Esophagus squamous epithelium (tissue), 5 donors: ENCODE results near the gene NRM. TPM values are rescaled to one million over a fixed set of nuclear protein-coding genes. Genes with fewer than 3 reads are reported as not detected.

Experiments used
- DNase-seq: peaks from one replicate; lab custom pipeline; 2025; lab: John Stamatoyannopoulos, UW
- H3K27ac ChIP-seq, 4 donors: fragments of 200-600 bp; sonication (generic); one replicate each; pipeline ENCODE4 v1.5.1; 2016 to 2019; ENCODE audit warnings: mild to moderate bottlenecking in 1 of 4
- H3K27me3 ChIP-seq, 4 donors: fragments of 200-600 bp; sonication (generic); 1 replicate in 3 of 4; 2 replicates in 1 of 4; pipeline versions ENCODE4 v1.5.1 to v1.6.0; 2017 to 2021; ENCODE audit warnings: antibody characterized with exemption in 1 of 4
- H3K36me3 ChIP-seq, 3 donors: fragments of 200-600 bp; sonication (generic); one replicate each; pipeline ENCODE4 v1.5.1; 2016 to 2019
- H3K4me1 ChIP-seq, 3 donors: fragments of 200-600 bp; sonication (generic); one replicate each; pipeline ENCODE4 v1.5.1; 2017 to 2019
- H3K4me3 ChIP-seq, 4 donors: fragments of 200-600 bp; sonication (generic); 1 replicate in 3 of 4; 2 replicates in 1 of 4; pipeline ENCODE4 v1.5.1; 2016 to 2019; ENCODE audit warnings: mild to moderate bottlenecking in 2 of 4, moderate library complexity in 1 of 4
- H3K9me3 ChIP-seq, 3 donors: fragments of 200-600 bp; sonication (generic); one replicate each; pipeline ENCODE4 v1.5.1; 2016 to 2019
- CTCF ChIP-seq, 6 experiments: fragments of 450-650 bp in 4 of 6; fragments of 200-600 bp in 2 of 6; sonication (generic) in 2 of 6; IDR thresholded peaks; one replicate each; pipeline ENCODE4 v1.5.1; 2016 to 2019; ENCODE audit warnings: antibody characterized with exemption in 6 of 6, mild to moderate bottlenecking in 4 of 6, moderate library complexity in 4 of 6
- POLR2A ChIP-seq, 4 donors: fragments of 450-650 bp; IDR thresholded peaks; one replicate each; pipeline ENCODE4 v1.6.1; 2017; ENCODE audit warnings: antibody characterized with exemption in 4 of 4, mild to moderate bottlenecking in 4 of 4, moderate library complexity in 3 of 4
- WGBS, 2 donors: methylation state at CpG; one replicate each; pipeline ENCODE4 v1.1.5; 2018; 5-methylcytosine and 5-hydroxymethylcytosine counted together
- intact Hi-C: fragments of 100-400 bp; cut with DNase I; formaldehyde crosslinking; loops from one replicate; pipeline ENCODE4 v1.15.0; 2022
- total RNA-seq, 4 donors: library from RNA; depleted of rRNA; stranded (reverse); fragments of >200 nt; gene quantifications; one replicate each; pipeline ENCODE4 v1.1.0, GENCODE V29; 2016
- donor health status: DM: yes; HTN: yes; CAD: no.

The NRM gene
- total RNA-seq, 4 donors from 2014 or later = 3.8 to 7.4 (median 6.7) TPM

- TF ChIP-seq CTCF (IDR thresholded peaks at IDR 0.05) (no peak), POLR2A (IDR thresholded peaks at IDR 0.05) (peak in 2 of 4 donors; percentile 31 to 72)
- DNase-seq = peak; percentile 45
- H3K4me3 ChIP-seq = peak within 1 kb of the TSS; percentile 73 to 92 (median 82)
- no peaks in the 10 kb centered on the region for H3K36me3 ChIP-seq
- peaks cover 62 to 91% (median 63%) of the 10 kb centered on the region in 3 donors for H3K4me1 ChIP-seq
- intact Hi-C loops = loop anchor here (10.0 kb wide), 1 partner anchor 199 kb away; the partner anchor contains the start of gene DDR1
- H3K27ac ChIP-seq = peak within 1 kb of the TSS; percentile 96 to 99 (median 98)
- no peaks in the 10 kb centered on the region for H3K27me3 ChIP-seq
- 0 to 1% methylated on average over 11 to 23 of the region's 41 CpGs for WGBS, 2 donors
- no peaks in the 10 kb centered on the region for H3K9me3 ChIP-seq
These were observed 4.5 kb downstream of the NRM start, which contains the start of gene PPP1R18 for GRCh38 chr6:30686009-30686907. TSS of gene PPP1R18 (minus strand) at chr6:30686645. CDS start at chr6:30686018, 627 bp downstream.

GRCh38 chr6:30685157-30686008 lies 5.4 kb downstream of the NRM start:
- WGBS, 2 donors = 8 to 17% methylated on average over 10 to 13 of the region's 29 CpGs
- TF ChIP-seq CTCF (IDR thresholded peaks at IDR 0.05) = no peak
- TF ChIP-seq POLR2A (IDR thresholded peaks at IDR 0.05) = no peak
- no peaks in the 10 kb centered on the region for H3K9me3 ChIP-seq
- peaks cover 0 to 7% (median 0%) of the 10 kb centered on the region in 3 donors for H3K36me3 ChIP-seq
- H3K4me3 ChIP-seq = peak overlapping the region; percentile 73 to 92 (median 82)
- H3K27ac ChIP-seq = peak overlapping the region; percentile 96 to 99 (median 98)
- H3K4me1 ChIP-seq = peaks cover 58 to 92% (median 67%) of the 10 kb centered on the region in 3 donors
- intact Hi-C loops = loop anchor here (10.0 kb wide), 1 partner anchor 199 kb away; the partner anchor contains the start of gene DDR1
- no peak for DNase-seq
- H3K27me3 ChIP-seq = no peaks in the 10 kb centered on the region

GRCh38 chr6:30684386-30685156 lies 6.2 kb downstream of the NRM start:
- 2 to 4% methylated on average over 10 to 12 of the region's 21 CpGs for WGBS, 2 donors
- intact Hi-C loops = loop anchor here (10.0 kb wide), 1 partner anchor 200 kb away; the partner anchor contains the start of gene DDR1
- Histone ChIP-seq H3K4me3 (peak overlapping the region; percentile 73 to 92 (median 82)), H3K9me3 (no peaks in the 10 kb centered on the region), H3K4me1 (peaks cover 57 to 92% (median 67%) of the 10 kb centered on the region in 3 donors), H3K27me3 (no peaks in the 10 kb centered on the region), H3K36me3 (peaks cover 0 to 14% (median 0%) of the 10 kb centered on the region in 3 donors), H3K27ac (peak overlapping the region; percentile 96 to 99 (median 98))
- TF ChIP-seq CTCF (IDR thresholded peaks at IDR 0.05) = no peak
- TF ChIP-seq POLR2A (IDR thresholded peaks at IDR 0.05) = no peak
- no peak for DNase-seq

GRCh38 chr6:30683980-30684338 lies 6.8 kb downstream of the NRM start:
- WGBS, 2 donors = 0 to 3% methylated on average over 2 of the region's 2 CpGs
- H3K4me1 ChIP-seq = peaks cover 57 to 92% (median 65%) of the 10 kb centered on the region in 3 donors
- TF ChIP-seq POLR2A (IDR thresholded peaks at IDR 0.05) (peak in 1 of 4 donors; percentile 27), CTCF (IDR thresholded peaks at IDR 0.05) (no peak)

More at GRCh38 chr6:30683980-30684338, 6.8 kb downstream of the NRM start:
- intact Hi-C loops = loop anchor here (10.0 kb wide), 1 partner anchor 201 kb away; the partner anchor contains the start of gene DDR1
- no peak for DNase-seq
- Histone ChIP-seq H3K36me3 (peaks cover 0 to 14% (median 0%) of the 10 kb centered on the region in 3 donors), H3K4me3 (peak overlapping the region; percentile 73 to 92 (median 82)), H3K27ac (peak overlapping the region; percentile 96 to 99 (median 98)), H3K27me3 (no peaks in the 10 kb centered on the region), H3K9me3 (no peaks in the 10 kb centered on the region)
